Left lung (tissue), 10 donors: ENCODE data around the gene DHRS9. TPM values are rescaled to one million over a fixed set of nuclear protein-coding genes. Genes with fewer than 3 reads are reported as not detected.

Experiments
- ATAC-seq: fragments of 200-7000 bp; cut with Tn5 transposase; one replicate; pipeline ENCODE4 v1.9.1; 2020; ENCODE audit warnings: moderate library complexity
- DNase-seq, 4 donors: peaks; one replicate each; pipeline ENCODE4 v3.0.0-alpha.2; 2013 to 2020
- H3K27ac ChIP-seq, 2 donors: fragments of 200-600 bp; sonication (generic) in 1 of 2; one replicate each; pipeline versions ENCODE4 v1.5.0 to v1.8.0; 2020 to 2021
- H3K27me3 ChIP-seq, 2 donors: fragments of 200-600 bp; sonication (generic) in 1 of 2; one replicate each; pipeline versions ENCODE4 v1.5.0 to v1.8.0; 2020 to 2021
- H3K36me3 ChIP-seq, 2 donors: fragments of 200-600 bp; sonication (generic) in 1 of 2; one replicate each; pipeline versions ENCODE4 v1.5.0 to v1.8.0; 2020 to 2021
- H3K4me1 ChIP-seq, 2 donors: fragments of 200-600 bp; one replicate each; pipeline ENCODE4 v1.8.0; 2021
- H3K4me3 ChIP-seq, 2 donors: fragments of 200-600 bp; sonication (generic) in 1 of 2; one replicate each; pipeline versions ENCODE4 v1.5.0 to v1.8.0; 2020 to 2021; ENCODE audit warnings: mild to moderate bottlenecking in 1 of 2
- H3K9me3 ChIP-seq, 2 donors: fragments of 200-600 bp; sonication (generic) in 1 of 2; one replicate each; pipeline versions ENCODE4 v1.5.0 to v1.8.0; 2020 to 2021
- intact Hi-C, 2 donors: fragments of 100-400 bp; cut with DNase I; formaldehyde crosslinking; loops; one replicate each; pipeline versions ENCODE4 v1.11.2 to v1.14.2; 2022
- polyA plus RNA-seq, 6 donors: library from polyadenylated mRNA; unstranded; fragments of 120-200 nt; gene quantifications; one replicate each; pipeline ENCODE4 v1.2.1, GENCODE V29; 2013; ENCODE audit not compliant: insufficient read length in 6 of 6
- total RNA-seq, 2 donors: library from RNA; stranded (reverse); fragmentation: NEBNext Ultra II Directional; extraction: Animal tissue kit (Norgen Biotek cat#: 25700); gene quantifications; one replicate each; pipeline ENCODE4 v1.2.1, GENCODE V29; 2021
- TF ChIP-seq, protein P1 (sequence below), 2 donors: fragments of 200-600 bp; sonication (generic) in 1 of 2; IDR thresholded peaks; one replicate each; pipeline versions ENCODE4 v1.5.0 to v1.8.0; 2021; ENCODE audit warnings: antibody characterized with exemption in 2 of 2
- donor health status: DM: no; HTN: yes; CAD: no.
- donor health status: DM: no; HTN: no; CAD: no.

Gene DHRS9
- total and polyA plus RNA-seq, 8 donors = 0.34 to 8.5 (median 0.68) TPM

DNA sequence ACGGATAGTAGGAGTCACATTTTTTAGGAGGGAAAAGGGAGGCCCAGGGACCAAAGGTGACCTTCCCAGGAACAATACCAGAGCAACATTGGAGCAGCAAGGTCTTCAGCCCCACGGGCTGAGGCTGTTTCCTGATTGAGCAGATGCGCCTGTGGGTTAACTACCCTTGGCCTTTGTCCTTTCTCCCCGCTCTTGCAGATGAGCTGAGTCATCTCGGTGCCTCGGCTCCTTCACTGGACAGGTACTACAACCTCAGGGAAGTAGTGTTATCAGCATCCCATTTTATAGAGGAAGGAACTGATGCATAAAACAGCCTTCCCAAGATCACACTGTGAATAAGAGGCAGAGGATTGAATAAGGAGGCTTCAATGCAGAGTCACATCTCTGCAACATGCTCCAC, 43.5 kb downstream of the DHRS9 start:
- intact Hi-C loops = no loop called here
- TF ChIP-seq, protein P1, sequence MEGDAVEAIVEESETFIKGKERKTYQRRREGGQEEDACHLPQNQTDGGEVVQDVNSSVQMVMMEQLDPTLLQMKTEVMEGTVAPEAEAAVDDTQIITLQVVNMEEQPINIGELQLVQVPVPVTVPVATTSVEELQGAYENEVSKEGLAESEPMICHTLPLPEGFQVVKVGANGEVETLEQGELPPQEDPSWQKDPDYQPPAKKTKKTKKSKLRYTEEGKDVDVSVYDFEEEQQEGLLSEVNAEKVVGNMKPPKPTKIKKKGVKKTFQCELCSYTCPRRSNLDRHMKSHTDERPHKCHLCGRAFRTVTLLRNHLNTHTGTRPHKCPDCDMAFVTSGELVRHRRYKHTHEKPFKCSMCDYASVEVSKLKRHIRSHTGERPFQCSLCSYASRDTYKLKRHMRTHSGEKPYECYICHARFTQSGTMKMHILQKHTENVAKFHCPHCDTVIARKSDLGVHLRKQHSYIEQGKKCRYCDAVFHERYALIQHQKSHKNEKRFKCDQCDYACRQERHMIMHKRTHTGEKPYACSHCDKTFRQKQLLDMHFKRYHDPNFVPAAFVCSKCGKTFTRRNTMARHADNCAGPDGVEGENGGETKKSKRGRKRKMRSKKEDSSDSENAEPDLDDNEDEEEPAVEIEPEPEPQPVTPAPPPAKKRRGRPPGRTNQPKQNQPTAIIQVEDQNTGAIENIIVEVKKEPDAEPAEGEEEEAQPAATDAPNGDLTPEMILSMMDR (IDR thresholded peaks at IDR 0.05) = no peak
- H3K36me3 ChIP-seq = no peaks in the 10 kb centered on the region
- no peak for ATAC-seq
- H3K27me3 ChIP-seq = no peaks in the 10 kb centered on the region
- DNase-seq = no peak
- no peak overlapping the region for H3K27ac ChIP-seq
- no peaks in the 10 kb centered on the region for H3K9me3 ChIP-seq
- H3K4me1 ChIP-seq = peaks cover 3 to 26% of the 10 kb centered on the region in 2 donors
- H3K4me3 ChIP-seq = no peak overlapping the region

- no peak for DNase-seq
- no peak overlapping the region for H3K4me3 ChIP-seq
- H3K27me3 ChIP-seq = no peaks in the 10 kb centered on the region
- TF ChIP-seq, protein P1 (IDR thresholded peaks at IDR 0.05) = no peak
- intact Hi-C loops = no loop called here
- ATAC-seq = no peak
- no peak overlapping the region for H3K27ac ChIP-seq
- no peaks in the 10 kb centered on the region for H3K9me3 ChIP-seq
- H3K4me1 ChIP-seq = peaks cover 3 to 14% of the 10 kb centered on the region in 2 donors
- H3K36me3 ChIP-seq = no peaks in the 10 kb centered on the region
These were observed 44.7 kb downstream of the DHRS9 start for GRCh38 chr2:169114056-169114455.

DNA sequence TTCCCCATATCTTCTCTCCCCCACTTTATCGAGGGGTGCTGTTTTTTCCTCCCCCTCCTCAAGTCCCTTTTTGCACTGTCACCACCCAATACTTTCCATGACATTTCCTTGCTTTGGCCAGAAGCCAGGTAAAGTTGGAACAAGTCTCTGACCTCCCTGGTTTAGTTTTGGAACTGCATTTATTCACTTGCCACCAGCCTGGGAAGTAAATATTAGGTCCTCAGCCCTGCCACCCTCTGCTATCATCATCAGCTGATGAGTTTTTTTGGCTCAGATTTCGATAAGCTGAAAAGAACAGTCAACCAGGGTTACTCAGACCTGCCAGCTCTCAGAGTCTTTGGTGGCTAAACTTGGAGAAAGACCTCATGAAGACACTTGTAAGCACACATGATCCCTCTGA, 47.0 kb downstream of the DHRS9 start:
- DNase-seq = no peak
- Histone ChIP-seq H3K4me3 (no peak overlapping the region), H3K4me1 (peaks cover 0 to 3% of the 10 kb centered on the region in 2 donors), H3K27me3 (no peaks in the 10 kb centered on the region), H3K36me3 (no peaks in the 10 kb centered on the region), H3K27ac (no peak overlapping the region), H3K9me3 (no peaks in the 10 kb centered on the region)
- intact Hi-C loops = no loop called here
- ATAC-seq = no peak
- TF ChIP-seq, protein P1 (IDR thresholded peaks at IDR 0.05) = no peak

DNA sequence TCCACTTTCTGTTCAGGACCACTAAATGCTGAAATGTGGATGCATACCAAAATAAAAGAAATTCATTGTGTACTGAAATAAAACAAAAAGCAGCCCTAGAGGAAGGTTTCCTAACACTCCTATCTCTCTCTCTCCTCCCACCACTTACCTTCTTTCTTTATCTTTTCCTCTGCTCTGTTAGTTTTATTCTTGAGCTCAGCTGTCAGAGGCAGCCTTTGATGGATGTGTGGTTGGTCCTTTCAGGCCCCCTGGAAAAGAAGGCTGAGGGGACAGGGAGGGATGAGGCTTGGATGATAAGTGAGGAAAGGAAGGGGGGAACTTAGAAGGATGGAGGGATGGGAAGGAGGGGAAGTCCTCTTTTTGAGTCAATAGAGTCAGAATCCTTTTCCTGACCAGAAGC, 47.6 kb downstream of the DHRS9 start:
- no peak overlapping the region for H3K27ac ChIP-seq
- H3K9me3 ChIP-seq = no peaks in the 10 kb centered on the region
- H3K27me3 ChIP-seq = no peaks in the 10 kb centered on the region
- TF ChIP-seq, protein P1 (IDR thresholded peaks at IDR 0.05) = no peak
- H3K4me1 ChIP-seq = peaks cover 0 to 3% of the 10 kb centered on the region in 2 donors
- ATAC-seq (no peak), DNase-seq (no peak)
- intact Hi-C loops = no loop called here
- H3K36me3 ChIP-seq = no peaks in the 10 kb centered on the region
- H3K4me3 ChIP-seq = no peak overlapping the region

DNA sequence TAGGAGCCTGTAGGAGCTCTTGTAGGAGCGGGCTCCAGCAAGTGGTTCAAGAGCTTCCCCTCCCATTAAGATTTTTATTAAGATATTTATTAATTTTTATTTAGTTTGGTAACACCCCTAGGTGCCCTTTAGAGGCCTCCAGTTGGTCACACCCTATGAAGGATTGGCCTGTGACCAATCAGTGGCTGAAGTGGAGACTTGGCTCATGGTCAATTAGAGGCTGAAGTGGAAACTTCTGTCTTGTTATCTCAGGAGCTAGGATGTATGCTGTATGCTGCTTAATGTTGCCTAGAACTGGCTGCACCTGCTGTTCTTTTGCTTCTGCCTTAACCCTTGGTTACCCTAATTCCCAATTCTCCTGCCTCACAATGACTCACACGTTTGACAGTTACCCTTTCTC, 48.7 kb downstream of the DHRS9 start:
- TF ChIP-seq, protein P1 (IDR thresholded peaks at IDR 0.05) = no peak
- no peak overlapping the region for H3K4me3 ChIP-seq
- H3K36me3 ChIP-seq = no peaks in the 10 kb centered on the region
- H3K27ac ChIP-seq = no peak overlapping the region
- no peaks in the 10 kb centered on the region for H3K27me3 ChIP-seq
- DNase-seq = no peak
- peak; percentile 44 for ATAC-seq
- peaks cover 0 to 3% of the 10 kb centered on the region in 2 donors for H3K4me1 ChIP-seq
- intact Hi-C loops = no loop called here
- H3K9me3 ChIP-seq = no peaks in the 10 kb centered on the region
